ENCODE data around the gene PBRM1.

DNA sequence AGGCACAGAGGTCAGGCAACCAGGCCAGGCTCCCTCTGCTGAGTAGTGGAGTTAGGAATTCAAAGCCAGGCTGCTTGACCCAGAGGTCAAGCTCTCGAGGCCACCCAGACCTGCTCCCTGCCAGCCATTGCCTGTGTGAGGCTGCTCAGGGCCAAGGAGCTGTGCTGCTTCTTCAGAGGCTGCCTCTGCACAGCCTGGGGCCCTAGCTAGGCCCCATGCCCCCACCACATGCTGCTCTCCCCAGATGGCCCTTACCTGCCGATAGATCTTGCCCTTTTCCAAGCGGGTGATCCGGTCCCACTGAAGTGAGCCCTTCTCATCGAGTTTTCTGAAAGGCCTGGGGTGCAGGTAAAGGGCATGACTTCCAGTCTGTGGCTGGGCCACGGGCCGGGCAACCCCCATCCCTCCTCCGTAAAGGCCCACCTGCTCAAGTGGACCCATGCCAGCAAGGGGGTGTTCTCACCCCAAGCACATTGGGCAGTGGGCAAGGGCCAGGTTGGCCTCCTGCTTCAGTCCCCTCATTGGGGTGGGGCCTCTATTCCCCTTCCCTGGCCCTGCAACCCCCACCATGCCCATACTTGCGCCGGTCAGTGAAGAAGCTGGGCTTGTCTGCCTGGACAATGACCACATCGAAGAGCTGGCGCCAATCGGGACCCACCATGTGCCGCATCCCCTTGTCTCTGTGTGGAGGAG, 158.5 kb downstream of the PBRM1 start:
- no peak for TF ChIP-seq POLR2AphosphoS5 (IDR thresholded peaks at IDR 0.05; ENCODE audit: low read depth, low read length)
- no peak for TF ChIP-seq EGR1 (IDR thresholded peaks at IDR 0.05; ENCODE audit: low read depth)
- TF ChIP-seq EZH2 (IDR thresholded peaks at IDR 0.05), result no peak
- TF ChIP-seq, protein P1, sequence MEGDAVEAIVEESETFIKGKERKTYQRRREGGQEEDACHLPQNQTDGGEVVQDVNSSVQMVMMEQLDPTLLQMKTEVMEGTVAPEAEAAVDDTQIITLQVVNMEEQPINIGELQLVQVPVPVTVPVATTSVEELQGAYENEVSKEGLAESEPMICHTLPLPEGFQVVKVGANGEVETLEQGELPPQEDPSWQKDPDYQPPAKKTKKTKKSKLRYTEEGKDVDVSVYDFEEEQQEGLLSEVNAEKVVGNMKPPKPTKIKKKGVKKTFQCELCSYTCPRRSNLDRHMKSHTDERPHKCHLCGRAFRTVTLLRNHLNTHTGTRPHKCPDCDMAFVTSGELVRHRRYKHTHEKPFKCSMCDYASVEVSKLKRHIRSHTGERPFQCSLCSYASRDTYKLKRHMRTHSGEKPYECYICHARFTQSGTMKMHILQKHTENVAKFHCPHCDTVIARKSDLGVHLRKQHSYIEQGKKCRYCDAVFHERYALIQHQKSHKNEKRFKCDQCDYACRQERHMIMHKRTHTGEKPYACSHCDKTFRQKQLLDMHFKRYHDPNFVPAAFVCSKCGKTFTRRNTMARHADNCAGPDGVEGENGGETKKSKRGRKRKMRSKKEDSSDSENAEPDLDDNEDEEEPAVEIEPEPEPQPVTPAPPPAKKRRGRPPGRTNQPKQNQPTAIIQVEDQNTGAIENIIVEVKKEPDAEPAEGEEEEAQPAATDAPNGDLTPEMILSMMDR (IDR thresholded peaks at IDR 0.05 in 2 of 3, conservative IDR thresholded peaks at IDR 0.05 in 1 of 3; ENCODE audit: borderline replicate concordance in 1 of 3, insufficient read depth in 1 of 3, low read depth in 2 of 3, low read length in 2 of 3), result no peak
- no peak for TF ChIP-seq POLR2A (IDR thresholded peaks at IDR 0.05; ENCODE audit: borderline replicate concordance, extremely low read depth, insufficient read depth, insufficient read length)
- TF ChIP-seq SIN3A (IDR thresholded peaks at IDR 0.05; ENCODE audit: low read depth), result no peak
- TF ChIP-seq, protein P2, sequence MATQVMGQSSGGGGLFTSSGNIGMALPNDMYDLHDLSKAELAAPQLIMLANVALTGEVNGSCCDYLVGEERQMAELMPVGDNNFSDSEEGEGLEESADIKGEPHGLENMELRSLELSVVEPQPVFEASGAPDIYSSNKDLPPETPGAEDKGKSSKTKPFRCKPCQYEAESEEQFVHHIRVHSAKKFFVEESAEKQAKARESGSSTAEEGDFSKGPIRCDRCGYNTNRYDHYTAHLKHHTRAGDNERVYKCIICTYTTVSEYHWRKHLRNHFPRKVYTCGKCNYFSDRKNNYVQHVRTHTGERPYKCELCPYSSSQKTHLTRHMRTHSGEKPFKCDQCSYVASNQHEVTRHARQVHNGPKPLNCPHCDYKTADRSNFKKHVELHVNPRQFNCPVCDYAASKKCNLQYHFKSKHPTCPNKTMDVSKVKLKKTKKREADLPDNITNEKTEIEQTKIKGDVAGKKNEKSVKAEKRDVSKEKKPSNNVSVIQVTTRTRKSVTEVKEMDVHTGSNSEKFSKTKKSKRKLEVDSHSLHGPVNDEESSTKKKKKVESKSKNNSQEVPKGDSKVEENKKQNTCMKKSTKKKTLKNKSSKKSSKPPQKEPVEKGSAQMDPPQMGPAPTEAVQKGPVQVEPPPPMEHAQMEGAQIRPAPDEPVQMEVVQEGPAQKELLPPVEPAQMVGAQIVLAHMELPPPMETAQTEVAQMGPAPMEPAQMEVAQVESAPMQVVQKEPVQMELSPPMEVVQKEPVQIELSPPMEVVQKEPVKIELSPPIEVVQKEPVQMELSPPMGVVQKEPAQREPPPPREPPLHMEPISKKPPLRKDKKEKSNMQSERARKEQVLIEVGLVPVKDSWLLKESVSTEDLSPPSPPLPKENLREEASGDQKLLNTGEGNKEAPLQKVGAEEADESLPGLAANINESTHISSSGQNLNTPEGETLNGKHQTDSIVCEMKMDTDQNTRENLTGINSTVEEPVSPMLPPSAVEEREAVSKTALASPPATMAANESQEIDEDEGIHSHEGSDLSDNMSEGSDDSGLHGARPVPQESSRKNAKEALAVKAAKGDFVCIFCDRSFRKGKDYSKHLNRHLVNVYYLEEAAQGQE (IDR thresholded peaks at IDR 0.05; ENCODE audit: low read depth), result no peak
- no peak for TF ChIP-seq YY1 (IDR thresholded peaks at IDR 0.05; ENCODE audit: extremely low read depth, insufficient replicate concordance, low read depth, low read length)
- TF ChIP-seq, protein P3, sequence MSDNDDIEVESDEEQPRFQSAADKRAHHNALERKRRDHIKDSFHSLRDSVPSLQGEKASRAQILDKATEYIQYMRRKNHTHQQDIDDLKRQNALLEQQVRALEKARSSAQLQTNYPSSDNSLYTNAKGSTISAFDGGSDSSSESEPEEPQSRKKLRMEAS (IDR thresholded peaks at IDR 0.05), result no peak
- no peak for TF ChIP-seq JUND (IDR thresholded peaks at IDR 0.05)
- TF ChIP-seq SRF (IDR thresholded peaks at IDR 0.05; ENCODE audit: low read depth), result no peak
- TF ChIP-seq TCF7L2 (IDR thresholded peaks at IDR 0.05; ENCODE audit: borderline replicate concordance, extremely low read depth, insufficient read depth, insufficient read length), result no peak
- no peak for TF ChIP-seq SP1 (IDR thresholded peaks at IDR 0.05; ENCODE audit: low read depth)

Measured in HCT116 (cell line).